Loucy (cell line): Measurements from ENCODE around the gene ANKRD13B.

Source experiments
- EZH2phosphoT487 ChIP-seq: fragments of 200-600 bp; IDR thresholded peaks from 2 replicates; pipeline ENCODE4 v1.6.1; 2018; ENCODE audit warnings: antibody characterized with exemption, mild to moderate bottlenecking, moderate library complexity, borderline replicate concordance
- TF ChIP-seq, protein P1 (sequence below): fragments of 200-600 bp; sonication (generic); conservative IDR thresholded peaks from 2 replicates; pipeline ENCODE4 v1.5.1; 2014; ENCODE audit warnings: mild to moderate bottlenecking, antibody characterized with exemption, low read length

GRCh38 chr17:29612094-29612403, 19.1 kb downstream of the ANKRD13B start:
- TF ChIP-seq, protein P1, sequence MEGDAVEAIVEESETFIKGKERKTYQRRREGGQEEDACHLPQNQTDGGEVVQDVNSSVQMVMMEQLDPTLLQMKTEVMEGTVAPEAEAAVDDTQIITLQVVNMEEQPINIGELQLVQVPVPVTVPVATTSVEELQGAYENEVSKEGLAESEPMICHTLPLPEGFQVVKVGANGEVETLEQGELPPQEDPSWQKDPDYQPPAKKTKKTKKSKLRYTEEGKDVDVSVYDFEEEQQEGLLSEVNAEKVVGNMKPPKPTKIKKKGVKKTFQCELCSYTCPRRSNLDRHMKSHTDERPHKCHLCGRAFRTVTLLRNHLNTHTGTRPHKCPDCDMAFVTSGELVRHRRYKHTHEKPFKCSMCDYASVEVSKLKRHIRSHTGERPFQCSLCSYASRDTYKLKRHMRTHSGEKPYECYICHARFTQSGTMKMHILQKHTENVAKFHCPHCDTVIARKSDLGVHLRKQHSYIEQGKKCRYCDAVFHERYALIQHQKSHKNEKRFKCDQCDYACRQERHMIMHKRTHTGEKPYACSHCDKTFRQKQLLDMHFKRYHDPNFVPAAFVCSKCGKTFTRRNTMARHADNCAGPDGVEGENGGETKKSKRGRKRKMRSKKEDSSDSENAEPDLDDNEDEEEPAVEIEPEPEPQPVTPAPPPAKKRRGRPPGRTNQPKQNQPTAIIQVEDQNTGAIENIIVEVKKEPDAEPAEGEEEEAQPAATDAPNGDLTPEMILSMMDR: no peak
- TF ChIP-seq EZH2phosphoT487: no peak
